Subcutaneous adipose tissue (tissue), 4 donors: ENCODE results near the gene ZNF823. TPM values are rescaled to one million over a fixed set of nuclear protein-coding genes. Genes with fewer than 3 reads are reported as not detected.

Experiments used
- CTCF ChIP-seq: fragments of 450-650 bp; IDR thresholded peaks from one replicate; pipeline ENCODE4 v1.5.1; 2016; ENCODE audit warnings: low read depth, mild to moderate bottlenecking, control low read depth, antibody characterized with exemption, moderate library complexity
- total RNA-seq, 4 donors: library from RNA; depleted of rRNA; stranded (reverse); fragments of >200 nt; gene quantifications; one replicate each; pipeline ENCODE4 v1.1.0, GENCODE V29; 2016

Gene ZNF823
- total RNA-seq, 4 donors from 2014 or later, result 6.4 to 9.3 (median 8.2) TPM

- TF ChIP-seq CTCF, result no peak
Observed at GRCh38 chr19:11729586-11729985, 9.2 kb downstream of the ZNF823 start.

- TF ChIP-seq CTCF, result no peak
Observed at GRCh38 chr19:11722414-11722813, 16.3 kb downstream of the ZNF823 start.

DNA sequence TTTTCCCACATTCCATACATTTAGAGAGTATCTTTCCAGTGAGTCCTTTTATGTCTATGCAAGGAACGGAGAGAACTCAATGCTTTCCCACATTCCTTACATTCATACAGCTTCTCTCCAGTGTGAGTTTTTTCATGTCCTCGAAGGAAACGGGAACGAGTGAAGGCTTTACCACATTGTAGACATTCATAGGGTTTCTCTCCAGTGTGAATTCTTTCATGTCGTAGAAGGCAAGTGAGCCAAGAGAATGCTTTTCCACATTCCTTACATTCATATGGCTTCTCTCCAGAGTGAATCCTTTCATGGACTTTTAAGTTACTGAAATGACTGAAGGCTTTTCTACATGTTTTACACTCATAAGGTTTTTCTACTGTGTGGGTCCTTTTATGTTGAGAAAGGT, 17.1 kb downstream of the ZNF823 start:
- TF ChIP-seq CTCF, result no peak

DNA sequence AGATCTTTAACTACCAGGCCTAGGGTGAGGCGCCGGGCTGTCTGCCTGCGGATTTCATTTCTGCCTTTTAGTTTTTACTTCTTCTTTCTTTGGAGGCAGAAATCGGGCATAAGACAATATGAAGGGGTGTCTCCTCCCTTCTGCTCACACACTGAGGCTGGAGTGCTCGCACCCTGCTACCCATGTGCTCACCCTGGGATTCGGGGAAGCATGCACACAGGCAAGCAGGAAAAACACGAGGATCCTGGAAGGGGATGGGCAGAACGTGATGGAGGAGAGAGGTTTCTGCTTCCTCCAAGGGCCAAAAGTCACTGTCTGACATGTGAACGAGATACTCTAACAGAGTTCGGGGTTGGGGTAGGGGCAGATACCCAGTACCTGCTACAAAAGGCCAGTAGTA, 28.4 kb downstream of the ZNF823 start:
- TF ChIP-seq CTCF, result no peak

DNA sequence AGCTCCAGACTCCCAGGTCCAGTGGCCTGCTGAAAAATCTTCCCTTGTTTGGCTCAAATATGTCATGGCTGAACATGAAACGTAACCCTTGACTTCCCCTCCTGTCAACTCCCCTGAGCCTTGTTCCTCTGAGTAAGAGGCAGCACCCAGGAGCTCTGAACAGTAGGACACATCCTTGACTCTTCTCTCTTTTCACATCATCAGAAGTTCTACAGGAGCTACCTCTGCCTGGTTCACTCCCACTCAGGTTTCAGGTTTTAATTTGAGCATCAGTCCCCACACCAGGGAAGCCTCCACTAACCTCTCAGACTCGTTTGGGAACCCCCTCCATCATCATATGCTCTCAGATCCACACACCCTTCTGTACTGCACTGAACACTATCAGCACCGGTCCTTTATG, 30.3 kb downstream of the ZNF823 start:
- TF ChIP-seq CTCF, result no peak

DNA sequence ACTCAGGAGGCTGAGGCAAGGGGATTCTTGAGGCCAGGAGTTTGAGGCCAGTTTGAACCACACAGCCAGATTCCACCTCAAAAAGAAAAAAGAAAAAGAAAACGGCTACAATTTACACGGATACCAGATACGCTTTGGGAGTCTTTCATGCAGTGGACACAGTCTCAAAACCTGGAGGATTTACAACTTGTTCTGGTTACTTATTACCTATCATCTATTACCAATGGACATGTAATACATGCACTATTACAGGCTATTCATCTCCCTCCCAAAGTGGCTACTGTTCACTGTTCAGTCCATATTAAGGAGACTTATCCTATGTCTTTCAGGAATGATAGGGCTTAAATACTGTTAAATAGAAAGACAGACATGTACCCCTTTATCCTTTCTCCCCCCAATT, 33.3 kb downstream of the ZNF823 start:
- TF ChIP-seq CTCF, result no peak

DNA sequence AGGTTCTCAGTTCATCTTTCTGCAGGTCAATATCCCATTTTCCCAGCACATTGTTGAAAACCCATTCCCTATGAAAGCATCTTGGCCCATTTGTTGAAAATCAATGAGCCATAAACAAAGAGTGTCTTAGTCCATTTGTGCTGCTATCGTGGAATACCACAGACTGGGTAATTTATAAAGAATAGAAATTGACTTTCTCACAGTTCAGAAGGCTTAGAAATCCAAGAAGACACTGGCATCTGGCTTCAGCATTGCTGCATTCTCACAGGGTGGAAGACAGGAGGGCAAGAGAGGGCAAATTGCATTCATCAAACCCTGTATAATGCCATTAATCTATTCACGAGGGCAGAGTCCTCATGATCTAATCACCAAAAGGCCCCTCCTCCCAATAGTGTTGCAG, 34.1 kb downstream of the ZNF823 start:
- no peak for TF ChIP-seq CTCF
